ENCODE measurements around the gene PYGO2.

The PYGO2 gene, protein sequence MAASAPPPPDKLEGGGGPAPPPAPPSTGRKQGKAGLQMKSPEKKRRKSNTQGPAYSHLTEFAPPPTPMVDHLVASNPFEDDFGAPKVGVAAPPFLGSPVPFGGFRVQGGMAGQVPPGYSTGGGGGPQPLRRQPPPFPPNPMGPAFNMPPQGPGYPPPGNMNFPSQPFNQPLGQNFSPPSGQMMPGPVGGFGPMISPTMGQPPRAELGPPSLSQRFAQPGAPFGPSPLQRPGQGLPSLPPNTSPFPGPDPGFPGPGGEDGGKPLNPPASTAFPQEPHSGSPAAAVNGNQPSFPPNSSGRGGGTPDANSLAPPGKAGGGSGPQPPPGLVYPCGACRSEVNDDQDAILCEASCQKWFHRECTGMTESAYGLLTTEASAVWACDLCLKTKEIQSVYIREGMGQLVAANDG

DNA sequence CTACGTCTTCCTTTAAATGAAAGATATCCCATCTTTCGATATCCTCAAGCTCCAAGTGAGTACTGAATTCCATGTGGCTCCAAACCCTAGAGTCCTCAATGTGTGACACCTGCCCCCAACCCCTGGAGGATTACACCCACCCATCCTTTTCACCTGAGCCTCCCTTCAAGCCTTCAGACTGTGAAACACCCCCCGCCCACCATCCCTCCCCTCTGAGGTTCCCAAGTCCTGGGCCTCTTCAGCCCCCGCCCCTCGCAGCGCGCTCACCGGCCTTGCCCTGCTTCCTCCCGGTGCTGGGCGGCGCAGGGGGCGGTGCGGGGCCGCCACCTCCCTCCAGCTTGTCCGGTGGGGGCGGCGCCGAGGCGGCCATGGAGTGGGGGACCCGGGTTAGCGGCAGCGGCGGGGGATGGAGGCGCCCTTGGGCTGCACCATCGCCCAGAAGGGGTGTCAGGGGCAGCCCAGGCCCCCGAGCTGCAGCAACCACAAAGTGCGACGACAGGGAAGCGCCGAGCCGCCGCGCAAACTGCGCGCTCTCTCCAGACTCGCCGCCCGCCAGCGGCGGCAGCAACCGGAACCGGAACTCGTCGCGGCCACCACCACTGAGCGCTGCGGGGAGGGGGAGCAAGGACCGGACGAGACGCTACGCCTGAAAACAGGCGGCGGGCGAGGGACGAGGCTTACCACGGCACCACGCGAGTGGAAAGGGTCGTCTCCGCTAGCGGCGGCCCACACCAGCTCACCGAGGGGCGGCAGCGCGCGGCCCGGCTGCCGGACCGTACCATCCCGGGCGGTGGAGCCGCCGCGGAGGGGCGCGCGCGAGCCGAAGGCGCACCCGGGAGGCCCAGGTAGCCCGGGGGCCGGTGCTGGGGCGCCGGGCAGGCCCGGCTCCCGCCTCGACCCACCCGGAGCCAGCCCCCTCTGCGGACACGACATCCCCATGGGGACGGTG lies at the start of gene PYGO2:
TSS of gene PYGO2 (minus strand) at position 576 of the 949 bp plus-strand sequence. CDS start at position 370, 206 bp downstream.
- DNase-seq = peak; percentile 83

DNA sequence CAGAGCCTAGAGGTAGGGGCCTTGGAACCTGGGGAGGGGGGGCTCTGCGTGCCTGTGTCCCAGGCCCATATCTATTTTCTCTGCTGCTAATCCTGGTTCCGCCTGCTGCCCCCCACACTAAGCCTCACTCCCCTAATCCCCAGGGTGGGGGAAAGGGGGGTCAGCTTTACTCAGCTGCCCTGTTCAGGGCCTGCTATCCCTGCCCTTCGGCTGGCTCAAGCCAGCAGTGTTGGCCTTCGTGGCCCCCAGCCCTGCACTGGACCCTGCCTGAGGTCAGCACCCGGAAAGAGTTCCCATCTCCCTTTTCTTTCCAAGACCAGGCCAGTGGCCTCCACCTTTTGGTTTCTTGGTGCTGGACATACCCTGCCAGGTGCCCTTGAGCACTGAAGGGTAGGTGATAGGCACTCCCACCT lies 49.4 kb upstream of the PYGO2 start:
- no peak for DNase-seq

DNA sequence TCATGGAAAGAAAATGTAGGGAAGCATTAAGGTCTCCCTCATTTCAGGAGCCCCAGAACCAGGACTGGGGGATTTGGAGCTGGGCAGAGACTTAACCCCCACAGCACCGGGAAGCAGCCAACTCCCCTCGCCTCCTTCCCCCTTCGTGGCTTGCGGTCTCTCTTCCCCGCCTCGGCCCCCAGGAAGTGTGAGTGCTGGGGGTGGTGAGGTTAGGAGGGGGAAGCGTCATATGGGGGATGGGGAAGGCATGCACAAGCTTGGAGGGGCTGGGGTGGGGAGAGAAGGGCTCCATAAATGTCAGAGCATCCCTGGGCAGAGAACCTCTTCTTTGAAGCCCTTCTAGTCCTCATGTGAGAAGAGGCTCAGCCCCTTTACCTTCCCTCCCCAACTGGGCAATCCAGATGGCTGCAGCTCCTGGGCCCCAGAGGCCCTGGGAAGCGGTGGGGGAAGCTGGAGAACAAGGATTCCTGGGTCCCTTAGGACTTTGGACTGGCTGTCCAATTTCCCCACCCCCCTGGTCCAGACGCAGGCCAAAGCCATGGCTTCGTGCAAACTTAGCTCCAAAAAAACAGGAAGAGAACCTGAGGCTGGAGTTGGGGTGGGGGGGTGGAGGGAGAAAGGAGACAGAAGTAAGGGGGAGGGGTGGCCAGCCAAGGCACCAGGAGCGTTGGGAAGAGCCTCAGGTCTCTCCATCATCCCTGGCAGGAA lies 48.8 kb upstream of the PYGO2 start:
- no peak for DNase-seq

DNA sequence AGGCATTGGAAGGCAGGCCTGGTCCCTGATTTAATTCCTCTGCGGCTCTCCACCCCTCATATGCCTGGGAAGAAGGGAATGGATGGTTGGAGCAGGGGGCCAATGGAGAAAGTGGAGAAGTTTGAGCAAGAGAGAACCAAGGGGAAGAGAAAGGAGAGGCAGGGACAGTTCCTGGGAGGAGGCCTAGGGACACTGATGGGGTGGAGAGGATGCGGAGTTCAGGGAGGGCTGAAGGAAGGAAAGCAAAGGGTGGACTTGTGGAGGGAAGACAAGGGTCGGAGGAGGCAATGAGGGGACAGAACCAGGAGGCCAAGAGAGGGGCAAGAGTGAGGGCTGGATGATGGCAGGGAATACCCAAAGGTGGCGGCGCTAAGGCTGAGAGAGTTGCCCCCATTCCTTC lies 48.2 kb upstream of the PYGO2 start:
- no peak for DNase-seq

DNA sequence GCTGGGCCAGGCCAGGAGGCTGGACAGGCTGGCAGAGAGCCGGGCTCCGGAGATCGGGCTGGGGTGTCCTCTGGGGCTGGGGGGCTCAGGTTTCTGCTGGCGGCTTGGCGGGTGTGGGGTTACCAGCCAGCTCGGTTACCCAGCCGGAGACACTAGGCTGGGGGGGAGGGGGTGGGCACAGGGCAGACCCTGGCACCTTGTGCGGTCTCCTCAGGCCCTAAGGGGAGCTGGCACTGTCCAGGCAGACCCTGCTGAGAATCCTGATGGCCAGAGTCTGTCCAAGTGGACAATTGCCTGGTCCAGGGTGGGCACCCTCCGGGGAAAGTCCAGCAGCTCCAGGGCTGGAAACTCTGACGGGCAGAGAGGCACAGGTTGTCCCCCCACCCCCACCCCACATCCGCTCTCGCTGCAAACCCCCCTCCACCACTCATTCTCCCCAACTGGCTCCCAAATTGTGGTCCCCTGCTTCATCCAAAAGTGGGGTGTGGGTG lies 47.7 kb upstream of the PYGO2 start:
- DNase-seq = no peak

DNA sequence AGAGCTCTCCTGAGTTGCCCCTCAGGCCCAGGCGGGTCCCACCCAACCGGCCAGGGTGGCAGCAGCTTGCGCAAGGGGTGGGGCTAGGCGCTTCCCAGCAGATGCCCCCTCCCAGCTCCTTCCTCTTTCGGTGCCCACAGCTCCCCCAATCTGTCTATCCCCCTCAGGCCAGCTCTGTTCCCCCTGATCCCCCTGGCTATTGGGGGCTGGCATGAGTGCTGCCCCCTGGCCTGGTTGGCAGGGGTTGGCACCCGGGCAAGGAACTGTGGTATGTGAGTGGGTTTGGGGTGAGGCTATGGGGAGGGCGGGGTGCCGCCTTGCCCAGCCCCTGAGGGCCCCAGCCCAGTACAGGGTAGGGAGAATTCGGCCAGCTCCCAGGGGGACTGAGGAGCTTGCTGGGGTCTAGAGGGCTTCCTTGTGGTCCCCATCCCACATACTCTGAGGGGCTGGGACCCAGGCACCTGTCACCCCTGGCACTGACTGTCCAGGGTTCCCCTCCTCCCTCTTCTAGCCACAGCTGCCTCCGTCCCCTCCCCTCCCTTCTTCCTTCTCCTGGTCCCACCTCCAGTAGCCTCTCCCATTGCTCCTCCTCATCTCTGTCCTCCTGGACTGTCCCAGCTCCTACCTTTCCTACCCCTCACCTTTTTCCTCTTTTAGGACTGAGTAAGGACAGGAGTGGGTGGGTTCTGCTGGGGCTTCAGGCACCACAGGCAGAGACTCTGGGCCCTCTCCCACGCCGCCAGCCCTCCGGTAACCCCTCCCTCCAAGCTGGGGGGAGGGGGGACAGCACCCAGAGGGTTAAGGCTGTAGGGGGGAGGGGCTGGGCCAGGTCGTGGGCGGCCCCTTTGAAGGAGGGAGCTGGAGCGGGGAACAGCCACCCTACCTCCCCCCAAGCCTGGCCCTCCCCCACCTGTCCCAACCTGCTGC lies 46.7 kb upstream of the PYGO2 start:
- peak; percentile 72 for DNase-seq

DNA sequence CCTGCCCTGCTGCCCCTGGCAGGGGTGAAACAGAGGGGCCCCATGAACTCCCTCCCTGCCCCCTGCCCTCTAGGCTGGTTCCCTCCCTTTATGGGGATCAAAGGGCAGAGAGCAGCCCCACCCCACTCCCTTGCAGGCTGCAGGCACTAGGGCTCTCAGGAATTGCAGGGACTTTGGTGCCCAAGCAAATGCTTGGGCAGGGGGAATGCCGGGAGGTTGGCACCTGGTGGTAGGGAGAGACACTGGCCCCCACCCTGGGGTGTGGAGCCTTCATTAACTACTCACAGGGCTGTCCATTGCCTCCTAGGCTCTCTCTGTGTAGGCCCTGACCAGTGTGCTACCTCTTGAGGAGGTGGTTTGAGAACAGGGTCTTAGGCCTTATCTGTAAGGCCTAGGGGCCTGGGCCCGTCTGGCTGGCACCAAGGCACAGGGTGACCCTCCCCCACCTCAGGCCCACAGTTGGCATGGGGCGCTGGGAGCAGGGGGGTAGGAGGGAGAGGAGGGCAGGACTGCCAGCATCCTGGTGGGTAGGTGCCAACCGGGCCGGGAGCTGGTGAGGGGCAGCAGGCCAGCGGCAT lies 45.8 kb upstream of the PYGO2 start:
- no peak for DNase-seq

DNA sequence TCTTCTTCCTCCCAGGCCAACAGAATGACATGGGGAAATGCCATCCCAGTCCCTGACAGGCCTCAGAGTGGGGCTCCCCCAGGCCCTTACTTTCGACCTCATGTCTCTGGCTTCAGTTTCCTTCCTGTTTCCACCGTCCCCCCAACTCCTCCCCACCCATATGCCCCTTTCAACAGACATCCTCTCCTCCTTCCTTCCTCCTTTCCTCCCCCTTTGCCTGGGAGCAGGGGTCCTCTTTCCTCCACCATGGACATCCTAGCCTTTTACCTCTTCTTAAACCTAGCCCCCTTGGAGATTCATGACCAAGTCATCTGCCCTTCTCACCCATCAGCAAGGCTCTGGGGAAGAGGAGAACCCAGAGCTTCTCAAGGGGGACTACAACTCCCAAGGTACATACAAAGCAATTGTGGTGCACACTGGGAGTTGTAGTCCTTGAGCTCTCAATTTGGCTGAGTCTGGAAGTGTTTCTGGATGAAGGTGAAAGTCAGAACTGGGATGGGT lies 45.1 kb upstream of the PYGO2 start:
- DNase-seq = no peak

DNA sequence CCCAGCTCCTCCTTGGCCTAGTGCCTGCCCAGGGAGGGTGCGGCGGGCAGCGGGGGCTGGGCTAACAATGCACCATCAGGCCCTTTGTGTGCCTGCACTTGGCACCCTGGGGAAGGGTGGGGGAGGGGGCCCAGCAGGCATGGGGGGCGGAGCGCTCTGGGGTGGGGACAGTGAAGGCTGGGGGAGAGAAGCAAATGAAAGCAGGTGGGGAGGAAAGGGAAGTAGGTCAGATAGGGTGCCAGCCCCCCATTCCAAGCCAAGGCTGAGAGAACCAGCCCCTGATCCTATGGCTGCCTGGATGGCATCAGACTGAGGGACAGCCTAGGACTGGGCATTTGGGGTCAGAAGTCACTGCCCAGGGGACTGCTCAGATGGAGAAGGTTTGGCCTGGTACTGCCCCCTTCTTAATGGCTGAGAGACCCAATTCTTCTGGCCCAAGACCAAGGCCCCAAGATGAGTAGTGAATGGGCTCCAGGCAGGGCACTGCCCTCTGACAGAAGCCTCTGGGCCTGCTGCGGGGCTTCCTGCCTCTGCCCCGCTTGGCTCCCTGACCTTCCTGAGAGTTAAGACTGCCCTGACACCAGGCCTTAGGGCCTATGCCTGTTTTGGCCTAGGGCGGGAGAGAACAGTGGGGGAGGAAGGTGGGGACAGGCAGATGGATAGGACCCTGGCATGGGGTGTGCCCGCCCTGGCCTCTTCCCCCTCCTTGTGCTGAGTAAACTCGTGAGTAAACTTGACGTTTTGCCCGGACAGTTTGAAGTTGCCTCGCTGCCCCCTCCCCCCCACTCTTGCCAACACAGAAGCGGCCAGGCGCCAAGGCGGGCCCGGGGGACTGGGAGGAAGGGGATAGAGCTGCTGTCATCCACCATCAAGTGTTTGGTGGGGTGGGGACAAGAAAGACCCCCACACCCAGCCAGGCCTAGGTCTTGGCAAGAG lies 43.8 kb upstream of the PYGO2 start:
- DNase-seq = no peak

DNA sequence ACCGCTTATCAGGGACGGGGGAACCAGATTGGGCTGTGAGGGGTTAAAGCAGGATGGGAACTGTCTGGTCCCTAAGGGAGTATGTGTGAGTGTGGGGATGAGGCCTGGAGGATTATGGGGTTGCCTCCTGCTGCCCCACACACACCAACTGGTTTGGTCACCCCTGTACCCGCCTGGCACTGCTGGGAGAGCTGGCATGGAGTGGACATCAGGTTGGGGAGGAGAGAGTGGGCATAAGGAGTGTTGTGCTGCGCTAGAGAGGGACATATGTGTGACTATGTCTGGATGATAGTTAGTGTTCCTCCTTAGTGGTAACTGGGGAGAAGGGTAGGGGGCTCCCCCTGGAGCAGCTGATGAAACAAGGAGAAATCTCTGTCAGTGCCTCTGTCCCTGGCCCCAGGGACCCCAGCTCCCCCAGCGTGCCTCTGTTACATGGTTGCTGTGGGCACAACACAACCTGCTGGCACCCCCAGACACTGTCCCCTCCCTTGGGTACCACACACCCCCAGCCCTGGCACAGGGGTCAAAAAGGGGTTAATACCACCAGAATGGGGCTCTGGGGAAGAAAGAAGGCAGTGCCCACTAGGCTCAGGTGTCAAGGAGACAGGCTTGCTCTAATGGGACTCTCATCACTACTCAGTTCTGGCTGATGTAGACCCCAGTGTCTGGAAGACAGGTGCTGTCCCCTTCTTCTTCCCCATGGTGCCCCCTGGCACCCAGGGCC lies 42.9 kb upstream of the PYGO2 start:
- no peak for DNase-seq

DNA sequence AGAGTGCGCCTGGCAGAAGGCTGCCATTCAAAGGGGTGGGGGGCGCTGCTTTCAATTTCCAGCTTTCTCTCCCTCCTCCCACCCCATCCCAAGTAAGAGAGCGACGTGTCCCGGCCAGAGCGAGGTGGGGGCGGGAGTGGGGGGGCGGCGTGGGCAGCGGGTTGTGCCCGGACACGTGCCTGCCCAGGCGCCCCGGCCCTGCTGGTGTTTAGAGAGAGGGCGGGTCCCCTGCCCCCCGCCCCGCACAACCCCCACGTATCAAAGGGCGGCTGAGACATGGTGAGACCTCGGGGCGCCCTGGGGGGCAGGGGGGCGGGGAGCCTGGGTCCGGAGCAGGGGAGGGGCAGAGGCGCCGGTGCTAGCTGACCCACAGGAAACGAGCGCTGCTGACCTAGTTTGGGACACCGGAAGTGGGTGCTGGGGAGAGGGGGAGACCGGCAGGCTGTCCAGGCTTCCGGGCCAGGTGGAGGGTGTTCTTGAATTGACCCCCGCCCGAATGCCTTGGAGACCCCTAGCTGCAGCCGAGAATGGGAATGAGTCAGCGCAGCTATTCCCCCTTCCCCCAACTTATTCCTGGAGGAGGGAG lies 42.3 kb upstream of the PYGO2 start:
- no peak for DNase-seq

DNA sequence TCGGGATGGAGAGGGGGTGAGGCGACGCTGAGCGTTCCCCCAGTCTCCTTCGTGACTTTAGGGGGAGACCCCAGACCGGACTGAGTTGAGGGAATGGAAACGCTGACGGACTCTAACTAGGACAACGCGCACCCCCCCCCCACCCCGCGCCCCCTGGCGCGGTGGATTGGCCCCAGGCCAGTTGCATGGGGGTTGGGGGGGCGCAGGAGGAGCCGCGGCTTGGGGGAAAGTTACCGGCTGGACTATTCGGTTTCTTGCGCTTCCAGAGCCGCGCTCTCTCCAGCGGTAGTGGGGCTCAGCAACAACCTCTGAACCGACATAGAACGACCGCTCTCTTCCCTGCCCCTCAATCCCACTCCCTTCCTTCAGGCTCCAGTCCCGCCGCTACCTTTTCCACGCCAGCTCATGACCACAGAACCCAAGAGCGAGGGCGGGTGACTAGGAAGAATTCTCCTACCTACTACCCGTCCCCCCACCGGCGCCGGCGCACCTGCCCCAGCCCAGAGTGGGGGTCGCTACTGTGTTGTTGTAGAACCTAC lies 41.7 kb upstream of the PYGO2 start:
- no peak for DNase-seq

DNA sequence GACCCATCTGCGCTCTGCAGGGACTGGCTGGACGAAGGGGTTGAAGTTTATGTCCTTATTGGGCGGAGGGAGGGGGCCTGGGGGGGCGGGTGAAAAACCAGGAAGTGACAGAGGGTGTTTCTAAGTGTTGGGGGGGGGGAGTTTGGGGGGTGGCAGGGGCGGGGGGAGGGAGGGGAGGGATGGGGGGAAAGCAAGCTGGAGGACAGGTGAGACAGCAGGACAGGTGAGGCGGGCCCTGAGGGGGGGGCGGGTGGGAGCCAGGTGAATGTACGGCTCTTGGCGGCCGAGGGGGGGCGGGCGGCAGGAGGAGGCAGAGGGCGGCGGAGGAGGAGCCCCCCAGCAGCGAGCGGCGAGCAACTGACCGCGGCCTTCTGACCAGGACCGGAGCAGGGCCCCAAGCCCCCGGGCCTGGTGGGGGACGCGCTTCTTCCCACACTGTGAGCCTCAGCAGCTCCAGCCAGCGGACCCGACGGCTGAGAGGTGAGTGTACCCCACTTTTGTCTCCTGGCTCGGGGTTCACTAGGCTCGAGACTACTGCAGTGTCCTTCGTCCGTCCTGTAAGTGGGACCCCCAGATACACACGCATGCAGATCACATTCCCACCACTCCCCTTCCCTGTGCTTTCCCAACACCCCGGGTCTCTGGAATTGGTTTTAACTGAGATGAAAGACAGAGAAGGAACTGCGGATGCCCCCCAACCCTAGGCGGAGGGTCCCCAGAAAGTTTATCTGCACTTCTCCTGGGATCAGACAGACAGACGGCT lies 41.1 kb upstream of the PYGO2 start, which contains the start of gene ZBTB7B:
TSS of gene ZBTB7B (plus strand) at position 339 of the 763 bp plus-strand sequence. CDS start 11,859 bp downstream, outside the sequence.
- no peak for DNase-seq

DNA sequence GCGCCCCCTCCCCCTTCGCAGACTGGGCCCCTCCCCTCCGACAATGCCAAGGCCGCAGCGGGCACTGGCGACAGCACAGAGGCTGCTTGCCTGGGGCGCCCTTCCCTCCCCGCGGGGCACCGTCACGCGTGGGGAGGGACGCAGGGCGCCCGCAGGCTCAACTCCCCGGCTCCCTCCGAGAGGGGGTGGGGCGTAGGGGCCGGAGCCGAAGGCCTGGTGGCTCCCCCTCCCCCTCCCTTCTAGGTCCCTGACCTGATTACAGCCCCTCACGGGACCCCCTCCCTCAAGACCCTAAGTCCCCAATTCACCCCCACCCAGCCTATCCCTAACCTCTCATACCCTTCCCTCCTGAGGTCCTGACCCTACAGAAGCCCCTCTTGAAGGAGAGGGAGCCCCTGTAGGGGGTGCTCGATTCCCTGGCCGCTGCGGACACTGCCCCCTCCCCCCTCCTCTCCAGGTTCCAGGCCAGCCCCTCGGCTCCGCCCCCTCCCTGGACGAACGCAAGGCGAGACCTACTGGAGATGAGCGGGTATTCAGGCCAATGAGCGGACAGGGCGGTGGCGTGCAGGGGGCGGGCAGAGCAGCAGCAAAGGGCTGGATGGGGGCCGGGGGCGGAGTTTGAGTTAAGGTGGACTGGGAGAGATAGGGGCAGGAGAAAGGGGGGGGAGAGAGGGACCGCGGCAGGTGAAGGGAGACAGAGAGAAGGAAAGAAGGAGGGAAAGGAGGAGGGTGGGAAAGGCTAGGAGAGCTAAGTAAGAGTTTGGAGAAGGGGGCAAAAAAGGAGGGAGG lies 40.3 kb upstream of the PYGO2 start:
- DNase-seq = peak; percentile 99

DNA sequence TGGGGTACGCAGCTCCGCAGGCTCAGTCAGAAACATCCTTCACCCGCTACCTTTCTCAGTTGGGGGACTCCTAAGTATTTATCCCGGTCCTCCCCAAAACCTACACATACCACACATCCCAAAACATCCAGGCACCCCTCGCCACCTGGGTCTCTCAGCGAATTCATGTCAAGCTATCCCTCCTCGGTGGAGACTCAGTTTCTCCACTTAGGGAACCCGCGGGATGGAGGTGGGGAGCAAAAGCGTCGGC lies 39.8 kb upstream of the PYGO2 start:
- no peak for DNase-seq

DNA sequence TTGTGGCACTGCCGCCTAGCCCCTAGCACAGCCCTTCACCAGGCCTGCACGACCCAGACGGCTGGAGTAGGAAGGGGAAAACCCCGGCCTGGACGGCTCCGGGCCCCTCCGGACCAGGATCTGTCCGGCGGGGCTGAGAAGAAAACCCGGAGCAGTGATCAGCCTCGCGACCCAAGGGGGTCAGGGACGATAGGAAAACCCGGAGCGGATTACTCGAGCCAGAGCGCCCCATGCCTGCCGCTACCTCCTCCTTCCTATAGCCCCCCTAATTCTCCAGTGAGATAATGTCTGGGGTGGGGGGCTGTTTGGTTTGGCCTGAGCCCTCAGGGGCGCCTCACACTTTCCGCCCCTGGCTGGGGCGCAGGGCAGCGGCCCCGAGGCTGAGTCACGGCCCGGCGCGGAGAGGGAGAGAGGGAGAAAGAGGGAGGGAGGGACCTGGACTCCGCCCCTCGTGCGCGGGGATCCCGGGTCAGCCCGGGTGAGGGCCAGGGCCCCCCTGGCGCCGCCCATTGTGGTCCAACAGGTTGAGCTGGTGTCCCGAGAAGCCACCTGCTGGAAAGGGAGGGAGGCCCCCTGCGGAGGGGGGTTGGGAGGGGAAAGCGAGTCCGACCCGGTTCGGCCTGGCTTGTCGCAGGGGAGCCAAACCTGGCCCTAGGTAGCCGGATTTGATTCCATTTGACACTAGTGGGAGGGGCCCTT lies 39.3 kb upstream of the PYGO2 start:
- DNase-seq = peak; percentile 80

DNA sequence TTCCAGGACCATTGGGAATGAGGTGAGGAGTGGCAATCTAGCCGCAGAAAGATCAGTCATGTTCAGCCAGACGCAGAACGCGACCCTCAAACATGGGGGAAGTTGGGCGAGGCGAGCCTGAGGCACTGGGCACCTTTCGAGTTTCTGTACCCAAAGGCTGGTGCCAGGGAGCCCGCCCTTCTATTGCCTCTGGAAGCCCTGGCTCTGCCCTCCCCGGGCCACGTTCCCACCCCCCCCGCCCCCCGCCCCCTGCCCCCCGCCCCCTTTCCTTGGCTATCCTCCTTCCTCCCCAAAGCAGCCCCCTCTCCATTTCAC lies 38.8 kb upstream of the PYGO2 start:
- DNase-seq = no peak

Measured in stimulated activated CD4-positive, alpha-beta T cell treated with anti-CD3 and anti-CD28 coated beads, Interleukin-4, amount 100 ng/mL, for 1 hour (primary cell).